ENCODE measurements around the gene SPOCK1. TPM values are rescaled to one million over a fixed set of nuclear protein-coding genes. Genes with fewer than 3 reads are reported as not detected.

The SPOCK1 gene
- total and polyA plus RNA-seq, 4 donors, result 4.5 to 67.8 (median 27.0) TPM

GRCh38 chr5:137441476-137441875 is 57.6 kb downstream of the SPOCK1 start:
- no peaks in the 10 kb centered on the region for H3K9me3 ChIP-seq (ENCODE audit: control insufficient read depth, low read length)
- no peak overlapping the region for H3K4me3 ChIP-seq (ENCODE audit: low read length in 2 of 2)
- intact Hi-C loops (cut with DNase I), result no loop called here
- no peak for ATAC-seq (ENCODE audit: low FRiP score)
- no peaks in the 10 kb centered on the region for H3K4me1 ChIP-seq (ENCODE audit: control insufficient read depth in 1 of 2, insufficient read depth in 2 of 2, low read length in 2 of 2)
- H3K27me3 ChIP-seq (ENCODE audit: control insufficient read depth in 1 of 2, insufficient read depth in 2 of 2, low read length in 1 of 2), result no peaks in the 10 kb centered on the region
- no peaks in the 10 kb centered on the region for H3K36me3 ChIP-seq (ENCODE audit: control insufficient read depth in 1 of 2, insufficient read depth in 2 of 2, low read length in 1 of 2)
- 80 to 81% methylated on average over 2 of the region's 2 CpGs for WGBS, 2 donors
- no peak overlapping the region for H3K27ac ChIP-seq (ENCODE audit: low read depth in 1 of 2, low read length in 2 of 2)
- no peak for DNase-seq

GRCh38 chr5:137440795-137441194 is 58.3 kb downstream of the SPOCK1 start:
- WGBS, 2 donors, result 65 to 72% methylated on average over 3 of the region's 3 CpGs
- intact Hi-C loops (cut with DNase I), result no loop called here
- H3K36me3 ChIP-seq (ENCODE audit: control insufficient read depth in 1 of 2, insufficient read depth in 2 of 2, low read length in 1 of 2), result no peaks in the 10 kb centered on the region
- no peak overlapping the region for H3K27ac ChIP-seq (ENCODE audit: low read depth in 1 of 2, low read length in 2 of 2)
- ATAC-seq (ENCODE audit: low FRiP score) (no peak), DNase-seq (no peak)
- H3K9me3 ChIP-seq (ENCODE audit: control insufficient read depth, low read length), result no peaks in the 10 kb centered on the region
- H3K27me3 ChIP-seq (ENCODE audit: control insufficient read depth in 1 of 2, insufficient read depth in 2 of 2, low read length in 1 of 2), result no peaks in the 10 kb centered on the region
- no peaks in the 10 kb centered on the region for H3K4me1 ChIP-seq (ENCODE audit: control insufficient read depth in 1 of 2, insufficient read depth in 2 of 2, low read length in 2 of 2)
- no peak overlapping the region for H3K4me3 ChIP-seq (ENCODE audit: low read length in 2 of 2)

- WGBS, 2 donors, result 71 to 72% methylated on average over 3 of the region's 3 CpGs
- no peak for DNase-seq
Measured at GRCh38 chr5:137439645-137440044, 59.5 kb downstream of the SPOCK1 start.

GRCh38 chr5:137438932-137439331 is 60.2 kb downstream of the SPOCK1 start:
- DNase-seq, result no peak
- Histone ChIP-seq H3K4me1 (ENCODE audit: control insufficient read depth in 1 of 2, insufficient read depth in 2 of 2, low read length in 2 of 2) (no peaks in the 10 kb centered on the region), H3K36me3 (ENCODE audit: control insufficient read depth in 1 of 2, insufficient read depth in 2 of 2, low read length in 1 of 2) (no peaks in the 10 kb centered on the region), H3K27me3 (ENCODE audit: control insufficient read depth in 1 of 2, insufficient read depth in 2 of 2, low read length in 1 of 2) (no peaks in the 10 kb centered on the region), H3K4me3 (ENCODE audit: low read length in 2 of 2) (no peak overlapping the region), H3K27ac (ENCODE audit: low read depth in 1 of 2, low read length in 2 of 2) (no peak overlapping the region), H3K9me3 (ENCODE audit: control insufficient read depth, low read length) (no peaks in the 10 kb centered on the region)
- intact Hi-C loops (cut with DNase I), result no loop called here
- no peak for ATAC-seq (ENCODE audit: low FRiP score)
- WGBS, 2 donors, result 71 to 84% methylated on average over 2 of the region's 2 CpGs

More at GRCh38 chr5:137439645-137440044, 59.5 kb downstream of the SPOCK1 start:
- Histone ChIP-seq H3K27ac (ENCODE audit: low read depth in 1 of 2, low read length in 2 of 2) (no peak overlapping the region), H3K4me1 (ENCODE audit: control insufficient read depth in 1 of 2, insufficient read depth in 2 of 2, low read length in 2 of 2) (no peaks in the 10 kb centered on the region), H3K27me3 (ENCODE audit: control insufficient read depth in 1 of 2, insufficient read depth in 2 of 2, low read length in 1 of 2) (no peaks in the 10 kb centered on the region), H3K9me3 (ENCODE audit: control insufficient read depth, low read length) (no peaks in the 10 kb centered on the region), H3K36me3 (ENCODE audit: control insufficient read depth in 1 of 2, insufficient read depth in 2 of 2, low read length in 1 of 2) (no peaks in the 10 kb centered on the region), H3K4me3 (ENCODE audit: low read length in 2 of 2) (no peak overlapping the region)
- ATAC-seq (ENCODE audit: low FRiP score), result no peak
- intact Hi-C loops (cut with DNase I), result no loop called here

- WGBS, 2 donors, result 69 to 78% methylated on average over 1 of the region's 1 CpG
- Histone ChIP-seq H3K27ac (ENCODE audit: low read depth in 1 of 2, low read length in 2 of 2) (no peak overlapping the region), H3K27me3 (ENCODE audit: control insufficient read depth in 1 of 2, insufficient read depth in 2 of 2, low read length in 1 of 2) (no peaks in the 10 kb centered on the region), H3K4me1 (ENCODE audit: control insufficient read depth in 1 of 2, insufficient read depth in 2 of 2, low read length in 2 of 2) (no peaks in the 10 kb centered on the region), H3K9me3 (ENCODE audit: control insufficient read depth, low read length) (no peaks in the 10 kb centered on the region), H3K4me3 (ENCODE audit: low read length in 2 of 2) (no peak overlapping the region), H3K36me3 (ENCODE audit: control insufficient read depth in 1 of 2, insufficient read depth in 2 of 2, low read length in 1 of 2) (no peaks in the 10 kb centered on the region)
- intact Hi-C loops (cut with DNase I), result no loop called here
- no peak for ATAC-seq (ENCODE audit: low FRiP score)
- DNase-seq, result no peak
Measured at GRCh38 chr5:137437774-137438173, 61.4 kb downstream of the SPOCK1 start.

- Histone ChIP-seq H3K4me1 (ENCODE audit: control insufficient read depth in 1 of 2, insufficient read depth in 2 of 2, low read length in 2 of 2) (no peaks in the 10 kb centered on the region), H3K36me3 (ENCODE audit: control insufficient read depth in 1 of 2, insufficient read depth in 2 of 2, low read length in 1 of 2) (no peaks in the 10 kb centered on the region), H3K4me3 (ENCODE audit: low read length in 2 of 2) (no peak overlapping the region), H3K9me3 (ENCODE audit: control insufficient read depth, low read length) (no peaks in the 10 kb centered on the region), H3K27ac (ENCODE audit: low read depth in 1 of 2, low read length in 2 of 2) (no peak overlapping the region), H3K27me3 (ENCODE audit: control insufficient read depth in 1 of 2, insufficient read depth in 2 of 2, low read length in 1 of 2) (no peaks in the 10 kb centered on the region)
- intact Hi-C loops (cut with DNase I), result no loop called here
- 82 to 91% methylated on average over 2 of the region's 2 CpGs for WGBS, 2 donors
- ATAC-seq (ENCODE audit: low FRiP score) (no peak), DNase-seq (no peak)
Measured at GRCh38 chr5:137433539-137433938, 65.6 kb downstream of the SPOCK1 start.

GRCh38 chr5:137432376-137432775 is 66.8 kb downstream of the SPOCK1 start:
- Histone ChIP-seq H3K27ac (ENCODE audit: low read depth in 1 of 2, low read length in 2 of 2) (no peak overlapping the region), H3K36me3 (ENCODE audit: control insufficient read depth in 1 of 2, insufficient read depth in 2 of 2, low read length in 1 of 2) (no peaks in the 10 kb centered on the region), H3K9me3 (ENCODE audit: control insufficient read depth, low read length) (no peaks in the 10 kb centered on the region), H3K27me3 (ENCODE audit: control insufficient read depth in 1 of 2, insufficient read depth in 2 of 2, low read length in 1 of 2) (no peaks in the 10 kb centered on the region), H3K4me1 (ENCODE audit: control insufficient read depth in 1 of 2, insufficient read depth in 2 of 2, low read length in 2 of 2) (no peaks in the 10 kb centered on the region), H3K4me3 (ENCODE audit: low read length in 2 of 2) (no peak overlapping the region)
- no peak for DNase-seq
- 38 to 40% methylated on average over 2 of the region's 2 CpGs for WGBS, 2 donors
- ATAC-seq (ENCODE audit: low FRiP score), result no peak
- intact Hi-C loops (cut with DNase I), result no loop called here

- H3K27me3 ChIP-seq (ENCODE audit: control insufficient read depth in 1 of 2, insufficient read depth in 2 of 2, low read length in 1 of 2), result no peaks in the 10 kb centered on the region
- H3K9me3 ChIP-seq (ENCODE audit: control insufficient read depth, low read length), result peaks cover 1% of the 10 kb centered on the region
- DNase-seq, result no peak
- H3K27ac ChIP-seq (ENCODE audit: low read depth in 1 of 2, low read length in 2 of 2), result no peak overlapping the region
- 30 to 40% methylated on average over 2 of the region's 2 CpGs for WGBS, 2 donors
- ATAC-seq (ENCODE audit: low FRiP score), result no peak
- H3K36me3 ChIP-seq (ENCODE audit: control insufficient read depth in 1 of 2, insufficient read depth in 2 of 2, low read length in 1 of 2), result no peaks in the 10 kb centered on the region
- no peak overlapping the region for H3K4me3 ChIP-seq (ENCODE audit: low read length in 2 of 2)
- no peaks in the 10 kb centered on the region for H3K4me1 ChIP-seq (ENCODE audit: control insufficient read depth in 1 of 2, insufficient read depth in 2 of 2, low read length in 2 of 2)
- intact Hi-C loops (cut with DNase I), result no loop called here
Measured at GRCh38 chr5:137431051-137431450, 68.1 kb downstream of the SPOCK1 start.

- WGBS, 2 donors, result 60 to 61% methylated on average over 2 of the region's 2 CpGs
- Histone ChIP-seq H3K9me3 (ENCODE audit: control insufficient read depth, low read length) (no peaks in the 10 kb centered on the region), H3K36me3 (ENCODE audit: control insufficient read depth in 1 of 2, insufficient read depth in 2 of 2, low read length in 1 of 2) (no peaks in the 10 kb centered on the region), H3K4me3 (ENCODE audit: low read length in 2 of 2) (no peak overlapping the region), H3K27ac (ENCODE audit: low read depth in 1 of 2, low read length in 2 of 2) (no peak overlapping the region), H3K4me1 (ENCODE audit: control insufficient read depth in 1 of 2, insufficient read depth in 2 of 2, low read length in 2 of 2) (no peaks in the 10 kb centered on the region), H3K27me3 (ENCODE audit: control insufficient read depth in 1 of 2, insufficient read depth in 2 of 2, low read length in 1 of 2) (no peaks in the 10 kb centered on the region)
- intact Hi-C loops (cut with DNase I), result no loop called here
- ATAC-seq (ENCODE audit: low FRiP score) (no peak), DNase-seq (no peak)
Measured at GRCh38 chr5:137415231-137415681, 83.9 kb downstream of the SPOCK1 start.

Measured in aorta (tissue), 5 donors.